SK-N-SH (cell line): ENCODE data around the gene CEACAM1. TPM values are rescaled to one million over a fixed set of nuclear protein-coding genes. Genes with fewer than 3 reads are reported as not detected.

ENCODE experiments used
- CTCF ChIA-PET: fragments of 300-600, 350-600 bp; formaldehyde crosslinking; extraction: SDS; loops from one replicate; lab custom pipeline; 2021; lab: Yijun Ruan, JAX
- POLR2A ChIA-PET: fragments of 350-600 bp; sonication (Branson Sonifier 250); formaldehyde crosslinking; extraction: SDS; loops from one replicate; lab custom pipeline; 2020; ENCODE audit warnings: antibody characterized with exemption, inconsistent platforms; lab: Yijun Ruan, JAX
- DNase-seq: peaks from one replicate; pipeline ENCODE4 v3.0.0; 2012
- H2AFZ ChIP-seq: fragments of 200-600 bp; sonication (generic); 2 replicates; pipeline ENCODE4 v1.8.1; 2016; ENCODE audit warnings: antibody characterized with exemption, mild to moderate bottlenecking, low read depth
- H3F3A ChIP-seq: fragments of 200-600 bp; sonication (generic); replicated peaks from 2 replicates; pipeline ENCODE3; 2016; ENCODE audit warnings: antibody characterized with exemption, mild to moderate bottlenecking; ENCODE audit not compliant: insufficient read depth
- H3K27ac ChIP-seq, 2 experiments: fragments of 200-500 bp in 1 of 2; fragments of 200-600 bp in 1 of 2; sonication (Bioruptor generic) in 1 of 2; sonication (generic), shearing (Covaris generic) in 1 of 2; 2 replicates each; pipeline versions ENCODE4 v1.5.1 to v1.6.1; 2014 to 2016; ENCODE audit warnings: low read depth in 2 of 2, inconsistent platforms in 1 of 2, low read length in 1 of 2, mild to moderate bottlenecking in 1 of 2, mixed read lengths in 1 of 2
- H3K27me3 ChIP-seq: fragments of 200-600 bp; sonication (generic), shearing (Covaris generic); 2 replicates; pipeline ENCODE4 v1.6.1; 2016; ENCODE audit warnings: mixed run types; ENCODE audit not compliant: insufficient read depth
- H3K36me3 ChIP-seq, 2 experiments: fragments of 200-500 bp in 1 of 2; fragments of 200-600 bp in 1 of 2; sonication (Bioruptor generic) in 1 of 2; sonication (generic) in 1 of 2; replicated peaks in 1 of 2; 2 replicates each; pipeline versions ENCODE3 to v1.5.1; 2014 to 2016; ENCODE audit warnings: low read length in 1 of 2, mild to moderate bottlenecking in 1 of 2; ENCODE audit not compliant: insufficient read depth in 2 of 2, control insufficient read depth in 1 of 2
- H3K4me1 ChIP-seq, 2 experiments: fragments of 200-500 bp in 1 of 2; fragments of 200-600 bp in 1 of 2; sonication (Bioruptor generic) in 1 of 2; sonication (generic), shearing (Covaris generic) in 1 of 2; 2 replicates each; pipeline versions ENCODE4 v1.5.1 to v1.6.1; 2014 to 2016; ENCODE audit warnings: low read depth in 1 of 2, low read length in 1 of 2, mixed run types in 1 of 2; ENCODE audit not compliant: insufficient read depth in 2 of 2, control insufficient read depth in 1 of 2
- H3K4me2 ChIP-seq: fragments of 200-600 bp; sonication (generic), shearing (Covaris generic); 2 replicates; pipeline ENCODE4 v1.6.1; 2017; ENCODE audit warnings: mixed run types
- H3K4me3 ChIP-seq, 2 experiments: fragments of 200-500 bp in 1 of 2; fragments of 200-600 bp in 1 of 2; sonication (Bioruptor generic) in 1 of 2; sonication (generic), shearing (Covaris generic) in 1 of 2; 2 replicates each; pipeline versions ENCODE4 v1.5.1 to v1.8.1; 2014 to 2016; ENCODE audit warnings: low read depth in 2 of 2, inconsistent platforms in 1 of 2, low read length in 1 of 2, mild to moderate bottlenecking in 1 of 2, mixed read lengths in 1 of 2, moderate library complexity in 1 of 2
- H3K79me2 ChIP-seq: fragments of 200-600 bp; sonication (generic); 2 replicates; pipeline ENCODE4 v1.8.1; 2017; ENCODE audit warnings: mild to moderate bottlenecking; ENCODE audit not compliant: insufficient read depth
- H3K9ac ChIP-seq: fragments of 200-600 bp; sonication (generic); 2 replicates; pipeline ENCODE4 v1.6.1; 2017; ENCODE audit warnings: mixed run types
- H3K9me2 ChIP-seq: fragments of 200-600 bp; sonication (generic); 2 replicates; pipeline ENCODE4 v1.6.1; 2017; ENCODE audit warnings: mixed run types
- H3K9me3 ChIP-seq: fragments of 200-600 bp; sonication (generic); 2 replicates; pipeline ENCODE4 v1.6.1; 2017; ENCODE audit warnings: mixed run types, mild to moderate bottlenecking, moderate library complexity
- H4K20me1 ChIP-seq: fragments of 200-600 bp; sonication (generic); 2 replicates; pipeline ENCODE4 v1.6.1; 2017; ENCODE audit warnings: mild to moderate bottlenecking, mixed run types; ENCODE audit not compliant: insufficient read depth
- CHD2 ChIP-seq: fragments of 150-350 bp; IDR thresholded peaks from 2 replicates; pipeline ENCODE4 v1.6.1; 2018; ENCODE audit warnings: low read length; ENCODE audit not compliant: partially characterized antibody
- EZH2phosphoT487 ChIP-seq: fragments of 200-600 bp; sonication (generic); IDR thresholded peaks from 2 replicates; pipeline ENCODE4 v1.6.1; 2017; ENCODE audit warnings: low read depth, mixed run types, mild to moderate bottlenecking, antibody characterized with exemption, moderate library complexity, borderline replicate concordance
- FOXJ3 ChIP-seq: sonication (generic); formaldehyde crosslinking; IDR thresholded peaks from 2 replicates; pipeline ENCODE4 v1.5.1; 2020; ENCODE audit warnings: mild to moderate bottlenecking, missing genetic modification reagents
- FOXM1 ChIP-seq: IDR thresholded peaks from 2 replicates; pipeline ENCODE4 v1.4.0; 2012; ENCODE audit warnings: low read depth, mild to moderate bottlenecking
- GATA2 ChIP-seq: sonication (generic); formaldehyde crosslinking; IDR thresholded peaks from 2 replicates; pipeline ENCODE4 v1.5.0; 2020; ENCODE audit warnings: mild to moderate bottlenecking, missing genetic modification reagents
- JUND ChIP-seq: IDR thresholded peaks from 2 replicates; pipeline ENCODE4 v1.4.0; 2012
- POLR2AphosphoS5 ChIP-seq: IDR thresholded peaks from 2 replicates; pipeline ENCODE4 v1.6.1; 2012; ENCODE audit warnings: low read depth, low read length
- RAD21 ChIP-seq: IDR thresholded peaks from 2 replicates; pipeline ENCODE4 v1.6.1; 2012; ENCODE audit warnings: mild to moderate bottlenecking, low read length
- RFX5 ChIP-seq: IDR thresholded peaks from 2 replicates; pipeline ENCODE4 v1.6.1; 2012; ENCODE audit warnings: mild to moderate bottlenecking, improper control_type of control experiment, low read length
- TEAD4 ChIP-seq: IDR thresholded peaks from 2 replicates; pipeline ENCODE4 v1.4.0; 2012; ENCODE audit warnings: mild to moderate bottlenecking, borderline replicate concordance; ENCODE audit not compliant: insufficient read depth
- YY1 ChIP-seq: IDR thresholded peaks from 2 replicates; pipeline ENCODE4 v1.4.0; 2012; ENCODE audit warnings: low read depth, mild to moderate bottlenecking
- WGBS: methylation state at CpG from one replicate; pipeline ENCODE4 v1.1.6; 2017; ENCODE audit warnings: low lambda C conversion rate; 5-methylcytosine and 5-hydroxymethylcytosine counted together
- polyA plus RNA-seq, 3 experiments: library from polyadenylated mRNA; depleted of rRNA; stranded (reverse); fragments of >200 nt; gene quantifications; 2 replicates each; pipeline ENCODE4 v1.2.3, GENCODE V29; 2012
- TF ChIP-seq, protein P1 (sequence below): fragments of 200-600 bp; sonication (generic); IDR thresholded peaks from 2 replicates; pipeline ENCODE4 v1.6.1; 2017; ENCODE audit warnings: antibody characterized with exemption, mild to moderate bottlenecking, moderate library complexity
- TF ChIP-seq, protein P2 (sequence below): IDR thresholded peaks from 2 replicates; pipeline ENCODE4 v1.4.0; 2012; ENCODE audit warnings: low read depth, borderline replicate concordance
- TF ChIP-seq, protein P3 (sequence below): fragments of 150-350 bp; IDR thresholded peaks from 2 replicates; pipeline ENCODE4 v1.6.1; 2016; ENCODE audit warnings: mild to moderate bottlenecking, low read depth, low read length
- TF ChIP-seq, protein P4 (sequence below): IDR thresholded peaks from 2 replicates; pipeline ENCODE4; 2012
- TF ChIP-seq, protein P5 (sequence below): fragments of 150-350 bp; IDR thresholded peaks from 2 replicates; pipeline ENCODE4 v1.6.1; 2017; ENCODE audit warnings: antibody characterized with exemption, low read length, low read depth, borderline replicate concordance

Gene CEACAM1
- polyA plus RNA-seq, 1 of the 3 experiments (the other 2 are of a cell fraction), result 0.53 TPM

DNA sequence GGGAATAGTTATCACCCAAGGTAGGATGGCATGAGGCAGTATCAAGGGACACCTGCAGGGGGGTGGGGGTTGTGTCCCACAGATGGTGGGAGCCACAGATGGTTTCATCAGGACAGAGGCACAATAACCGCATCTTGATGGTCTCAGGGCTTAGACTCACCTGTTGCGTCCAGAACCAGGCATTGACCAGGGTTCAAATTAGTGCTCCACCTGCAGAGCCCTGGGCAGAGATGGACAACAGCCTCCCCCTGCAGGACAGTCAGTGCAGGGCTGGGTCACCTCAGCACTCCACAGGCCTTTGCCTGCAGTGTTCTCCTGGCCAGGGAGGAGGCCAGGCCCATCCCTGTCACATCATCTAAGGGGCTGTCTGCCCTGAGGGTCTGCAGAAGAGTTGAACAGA is 14.5 kb upstream of the CEACAM1 start:
- Histone ChIP-seq H3K36me3 (no peaks in the 10 kb centered on the region), H3F3A (no peaks in the 10 kb centered on the region), H3K9me3 (no peaks in the 10 kb centered on the region), H3K9me2 (no peaks in the 10 kb centered on the region), H3K9ac (no peak overlapping the region), H2AFZ (no peak overlapping the region), H3K4me1 (no peaks in the 10 kb centered on the region), H3K27ac (no peak overlapping the region), H3K4me3 (no peak overlapping the region), H4K20me1 (no peaks in the 10 kb centered on the region), H3K27me3 (peaks cover 5% of the 10 kb centered on the region; the same call in 1 of the 2 replicates), H3K79me2 (no peaks in the 10 kb centered on the region), H3K4me2 (no peak overlapping the region)
- DNase-seq, result no peak
- ChIA-PET POLR2A (no interaction called here), CTCF (interaction anchor here (1.5 to 2.7 kb wide), 5 partner anchors 14 to 101 kb away, joined by 5 to 13 read pairs (median 7); partner anchors contain the start of genes CEACAM1 and CXCL17)
- TF ChIP-seq JUND (no peak), YY1 (no peak), TEAD4 (no peak), FOXJ3 (no peak), EZH2phosphoT487 (no peak), POLR2AphosphoS5 (no peak), FOXM1 (no peak), GATA2 (CRISPR knock-in tag) (no peak), CHD2 (no peak), RAD21 (no peak), RFX5 (no peak)
- TF ChIP-seq, protein P1, sequence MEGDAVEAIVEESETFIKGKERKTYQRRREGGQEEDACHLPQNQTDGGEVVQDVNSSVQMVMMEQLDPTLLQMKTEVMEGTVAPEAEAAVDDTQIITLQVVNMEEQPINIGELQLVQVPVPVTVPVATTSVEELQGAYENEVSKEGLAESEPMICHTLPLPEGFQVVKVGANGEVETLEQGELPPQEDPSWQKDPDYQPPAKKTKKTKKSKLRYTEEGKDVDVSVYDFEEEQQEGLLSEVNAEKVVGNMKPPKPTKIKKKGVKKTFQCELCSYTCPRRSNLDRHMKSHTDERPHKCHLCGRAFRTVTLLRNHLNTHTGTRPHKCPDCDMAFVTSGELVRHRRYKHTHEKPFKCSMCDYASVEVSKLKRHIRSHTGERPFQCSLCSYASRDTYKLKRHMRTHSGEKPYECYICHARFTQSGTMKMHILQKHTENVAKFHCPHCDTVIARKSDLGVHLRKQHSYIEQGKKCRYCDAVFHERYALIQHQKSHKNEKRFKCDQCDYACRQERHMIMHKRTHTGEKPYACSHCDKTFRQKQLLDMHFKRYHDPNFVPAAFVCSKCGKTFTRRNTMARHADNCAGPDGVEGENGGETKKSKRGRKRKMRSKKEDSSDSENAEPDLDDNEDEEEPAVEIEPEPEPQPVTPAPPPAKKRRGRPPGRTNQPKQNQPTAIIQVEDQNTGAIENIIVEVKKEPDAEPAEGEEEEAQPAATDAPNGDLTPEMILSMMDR, result no peak
- TF ChIP-seq, protein P2, sequence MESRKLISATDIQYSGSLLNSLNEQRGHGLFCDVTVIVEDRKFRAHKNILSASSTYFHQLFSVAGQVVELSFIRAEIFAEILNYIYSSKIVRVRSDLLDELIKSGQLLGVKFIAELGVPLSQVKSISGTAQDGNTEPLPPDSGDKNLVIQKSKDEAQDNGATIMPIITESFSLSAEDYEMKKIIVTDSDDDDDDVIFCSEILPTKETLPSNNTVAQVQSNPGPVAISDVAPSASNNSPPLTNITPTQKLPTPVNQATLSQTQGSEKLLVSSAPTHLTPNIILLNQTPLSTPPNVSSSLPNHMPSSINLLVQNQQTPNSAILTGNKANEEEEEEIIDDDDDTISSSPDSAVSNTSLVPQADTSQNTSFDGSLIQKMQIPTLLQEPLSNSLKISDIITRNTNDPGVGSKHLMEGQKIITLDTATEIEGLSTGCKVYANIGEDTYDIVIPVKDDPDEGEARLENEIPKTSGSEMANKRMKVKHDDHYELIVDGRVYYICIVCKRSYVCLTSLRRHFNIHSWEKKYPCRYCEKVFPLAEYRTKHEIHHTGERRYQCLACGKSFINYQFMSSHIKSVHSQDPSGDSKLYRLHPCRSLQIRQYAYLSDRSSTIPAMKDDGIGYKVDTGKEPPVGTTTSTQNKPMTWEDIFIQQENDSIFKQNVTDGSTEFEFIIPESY, result no peak
- TF ChIP-seq, protein P3, sequence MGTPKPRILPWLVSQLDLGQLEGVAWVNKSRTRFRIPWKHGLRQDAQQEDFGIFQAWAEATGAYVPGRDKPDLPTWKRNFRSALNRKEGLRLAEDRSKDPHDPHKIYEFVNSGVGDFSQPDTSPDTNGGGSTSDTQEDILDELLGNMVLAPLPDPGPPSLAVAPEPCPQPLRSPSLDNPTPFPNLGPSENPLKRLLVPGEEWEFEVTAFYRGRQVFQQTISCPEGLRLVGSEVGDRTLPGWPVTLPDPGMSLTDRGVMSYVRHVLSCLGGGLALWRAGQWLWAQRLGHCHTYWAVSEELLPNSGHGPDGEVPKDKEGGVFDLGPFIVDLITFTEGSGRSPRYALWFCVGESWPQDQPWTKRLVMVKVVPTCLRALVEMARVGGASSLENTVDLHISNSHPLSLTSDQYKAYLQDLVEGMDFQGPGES, result no peak
- TF ChIP-seq, protein P4, sequence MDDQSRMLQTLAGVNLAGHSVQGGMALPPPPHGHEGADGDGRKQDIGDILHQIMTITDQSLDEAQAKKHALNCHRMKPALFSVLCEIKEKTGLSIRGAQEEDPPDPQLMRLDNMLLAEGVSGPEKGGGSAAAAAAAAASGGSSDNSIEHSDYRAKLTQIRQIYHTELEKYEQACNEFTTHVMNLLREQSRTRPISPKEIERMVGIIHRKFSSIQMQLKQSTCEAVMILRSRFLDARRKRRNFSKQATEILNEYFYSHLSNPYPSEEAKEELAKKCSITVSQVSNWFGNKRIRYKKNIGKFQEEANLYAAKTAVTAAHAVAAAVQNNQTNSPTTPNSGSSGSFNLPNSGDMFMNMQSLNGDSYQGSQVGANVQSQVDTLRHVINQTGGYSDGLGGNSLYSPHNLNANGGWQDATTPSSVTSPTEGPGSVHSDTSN, result no peak
- TF ChIP-seq, protein P5, sequence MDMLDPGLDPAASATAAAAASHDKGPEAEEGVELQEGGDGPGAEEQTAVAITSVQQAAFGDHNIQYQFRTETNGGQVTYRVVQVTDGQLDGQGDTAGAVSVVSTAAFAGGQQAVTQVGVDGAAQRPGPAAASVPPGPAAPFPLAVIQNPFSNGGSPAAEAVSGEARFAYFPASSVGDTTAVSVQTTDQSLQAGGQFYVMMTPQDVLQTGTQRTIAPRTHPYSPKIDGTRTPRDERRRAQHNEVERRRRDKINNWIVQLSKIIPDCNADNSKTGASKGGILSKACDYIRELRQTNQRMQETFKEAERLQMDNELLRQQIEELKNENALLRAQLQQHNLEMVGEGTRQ, result no peak
- 76% methylated on average over 2 of the region's 2 CpGs for WGBS
